ENCODE data around the gene CREG1. TPM values are rescaled to one million over a fixed set of nuclear protein-coding genes. Genes with fewer than 3 reads are reported as not detected.
A peak's percentile ranks its signal among the peaks of the same experiment; 100 is the strongest.

Gene CREG1
- polyA plus RNA-seq, 2 of the 4 experiments (the other 2 are of a cell fraction): 70.2 to 129 TPM

DNA sequence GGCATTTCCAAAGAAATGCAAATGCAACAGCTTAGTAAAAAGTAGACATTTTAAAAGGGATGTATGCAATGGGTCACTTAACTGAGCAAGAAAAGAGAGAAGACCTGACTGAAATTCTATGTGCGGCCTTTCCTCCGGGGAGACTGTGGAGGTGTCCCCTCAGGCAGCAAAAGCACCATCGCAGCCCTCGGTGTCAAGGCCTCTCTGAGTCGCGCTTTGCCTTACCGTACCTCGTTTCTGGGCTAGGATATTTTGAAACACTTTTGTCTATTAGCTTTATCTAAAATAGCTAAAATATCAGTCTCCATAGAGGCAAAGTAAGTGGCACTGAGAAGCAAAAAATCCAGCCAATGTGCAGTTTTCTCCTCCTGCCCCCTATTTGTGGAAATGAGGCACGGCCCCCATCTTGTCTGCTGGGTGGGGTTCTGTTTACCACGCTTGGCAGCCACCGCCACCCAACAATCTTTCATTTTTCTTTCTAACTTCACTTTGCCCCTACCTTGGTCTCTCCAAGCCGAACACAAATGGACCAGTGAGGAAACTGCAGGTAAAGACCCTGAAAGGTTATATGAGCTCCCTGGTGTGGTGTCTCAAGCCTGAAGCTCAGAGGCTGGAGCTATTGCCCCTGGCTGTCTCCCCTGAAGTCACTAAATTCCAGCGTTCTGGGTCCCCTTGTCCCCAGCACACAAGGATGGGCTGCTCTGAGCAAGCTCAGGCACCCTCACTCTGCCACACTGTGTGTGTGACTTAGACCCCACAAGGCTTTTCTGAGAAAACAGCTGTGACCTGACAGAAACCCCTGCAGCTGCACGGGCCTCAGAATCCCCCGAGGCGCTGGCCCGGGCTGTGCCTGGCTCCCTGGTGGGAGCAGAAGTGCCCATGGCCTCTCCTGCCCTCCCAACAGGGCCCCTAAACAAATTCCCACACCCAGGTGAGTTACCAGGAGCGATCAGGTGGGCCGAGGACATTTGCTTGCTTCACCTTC, 36.9 kb downstream of the CREG1 start:
- WGBS (ENCODE audit: missing lambda C conversion rate): 74% methylated on average over 19 of the region's 19 CpGs
- H3K4me1 ChIP-seq: no peaks in the 10 kb centered on the region
- ChIA-PET POLR2A (no interaction called here), CTCF (interaction anchor here (1.1 to 4.0 kb wide), 4 partner anchors 18 to 171 kb away, joined by 3 to 29 read pairs (median 4); partner anchors contain the start of gene CREG1)
- DNase-seq (ENCODE audit: low read depth in 1 of 2, low spot score in 1 of 2) (no peak), ATAC-seq (no peak), FAIRE-seq (no peak)
- no peaks in the 10 kb centered on the region for H3K9me3 ChIP-seq
- no peak overlapping the region for H3K4me3 ChIP-seq
- no peak overlapping the region for H3K27ac ChIP-seq
- no peak for TF ChIP-seq KDM5A (IDR thresholded peaks at IDR 0.05)
- TF ChIP-seq ZC3H11A (IDR thresholded peaks at IDR 0.05): no peak
- TF ChIP-seq RCOR1 (IDR thresholded peaks at IDR 0.05; ENCODE audit: low read depth, low read length): no peak
- no peak for TF ChIP-seq JUNB (IDR thresholded peaks at IDR 0.05)
- no peak for TF ChIP-seq TP53 (CRISPR knock-in tag; IDR thresholded peaks at IDR 0.05)
- no peak for TF ChIP-seq POLR2AphosphoS2 (conservative IDR thresholded peaks at IDR 0.05; ENCODE audit: low read length)
- no peak for TF ChIP-seq SREBF2 (IDR thresholded peaks at IDR 0.05)
- no peak for TF ChIP-seq RNF2 (IDR thresholded peaks at IDR 0.05; ENCODE audit: borderline replicate concordance, low read depth)
- TF ChIP-seq, protein P1, sequence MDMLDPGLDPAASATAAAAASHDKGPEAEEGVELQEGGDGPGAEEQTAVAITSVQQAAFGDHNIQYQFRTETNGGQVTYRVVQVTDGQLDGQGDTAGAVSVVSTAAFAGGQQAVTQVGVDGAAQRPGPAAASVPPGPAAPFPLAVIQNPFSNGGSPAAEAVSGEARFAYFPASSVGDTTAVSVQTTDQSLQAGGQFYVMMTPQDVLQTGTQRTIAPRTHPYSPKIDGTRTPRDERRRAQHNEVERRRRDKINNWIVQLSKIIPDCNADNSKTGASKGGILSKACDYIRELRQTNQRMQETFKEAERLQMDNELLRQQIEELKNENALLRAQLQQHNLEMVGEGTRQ (IDR thresholded peaks at IDR 0.05): no peak
- no peak for TF ChIP-seq NPAS2 (CRISPR knock-in tag; IDR thresholded peaks at IDR 0.05; ENCODE audit: borderline replicate concordance)
- no peak for TF ChIP-seq MAFK (IDR thresholded peaks at IDR 0.05; ENCODE audit: partially characterized antibody)
- TF ChIP-seq HOXB5 (CRISPR knock-in tag; IDR thresholded peaks at IDR 0.05): no peak
- no peak for TF ChIP-seq ATOH8 (CRISPR knock-in tag; IDR thresholded peaks at IDR 0.05; ENCODE audit: low read depth)
- no peak for TF ChIP-seq CHD2 (IDR thresholded peaks at IDR 0.05; ENCODE audit: low read length, partially characterized antibody)
- TF ChIP-seq KDM1A (IDR thresholded peaks at IDR 0.05; ENCODE audit: low read depth): no peak
- TF ChIP-seq FOSB (CRISPR knock-in tag; IDR thresholded peaks at IDR 0.05): no peak
- TF ChIP-seq CEBPB (IDR thresholded peaks at IDR 0.05): no peak
- no peak for TF ChIP-seq PHF8 (IDR thresholded peaks at IDR 0.05; ENCODE audit: borderline replicate concordance, low read depth)
- TF ChIP-seq, protein P2, sequence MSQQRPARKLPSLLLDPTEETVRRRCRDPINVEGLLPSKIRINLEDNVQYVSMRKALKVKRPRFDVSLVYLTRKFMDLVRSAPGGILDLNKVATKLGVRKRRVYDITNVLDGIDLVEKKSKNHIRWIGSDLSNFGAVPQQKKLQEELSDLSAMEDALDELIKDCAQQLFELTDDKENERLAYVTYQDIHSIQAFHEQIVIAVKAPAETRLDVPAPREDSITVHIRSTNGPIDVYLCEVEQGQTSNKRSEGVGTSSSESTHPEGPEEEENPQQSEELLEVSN (IDR thresholded peaks at IDR 0.05; ENCODE audit: borderline replicate concordance, low read depth): no peak
- H3K4me2 ChIP-seq: no peak overlapping the region

DNA sequence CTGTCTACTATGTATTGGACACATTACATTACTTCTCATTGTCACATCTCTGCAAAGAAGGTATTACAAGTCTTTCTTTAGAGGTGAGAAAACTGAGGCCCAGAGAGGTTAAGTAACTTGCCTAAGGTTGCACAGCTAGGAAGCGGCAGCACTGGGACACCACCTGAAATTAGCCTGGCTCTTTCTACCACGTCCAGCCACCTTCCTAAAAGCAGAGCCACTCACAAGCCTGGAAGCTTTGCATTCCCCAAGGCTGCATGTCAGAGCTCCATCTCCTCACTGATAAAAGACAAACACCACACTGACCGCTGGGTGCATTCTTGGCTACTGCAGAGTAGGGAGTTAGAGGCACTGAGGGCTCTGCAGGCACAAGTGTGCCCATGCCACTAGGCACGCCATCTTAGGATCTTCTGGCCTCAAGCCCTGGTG, 37.7 kb downstream of the CREG1 start:
- Histone ChIP-seq H3K4me1 (no peaks in the 10 kb centered on the region), H3K27ac (no peak overlapping the region), H3K4me2 (no peak overlapping the region), H3K4me3 (no peak overlapping the region), H3K9me3 (no peaks in the 10 kb centered on the region)
- no peak for DNase-seq (ENCODE audit: low read depth in 1 of 2, low spot score in 1 of 2)
- 61% methylated on average over 4 of the region's 4 CpGs for WGBS (ENCODE audit: missing lambda C conversion rate)
- FAIRE-seq: no peak
- ChIA-PET CTCF (interaction anchor here (1.3 to 4.0 kb wide), 2 partner anchors 18 to 33 kb away, joined by 4 to 29 read pairs; no protein-coding TSS in a partner anchor), POLR2A (no interaction called here)
- no peak for ATAC-seq
- TF ChIP-seq ZFP36 (IDR thresholded peaks at IDR 0.05; ENCODE audit: borderline replicate concordance, partially characterized antibody): peak; percentile 64
- TF ChIP-seq HOXA7 (CRISPR knock-in tag; IDR thresholded peaks at IDR 0.05): no peak

Data from A549 (cell line).